C4-2B (cell line): ENCODE results near the gene PRRC2B.

Source experiments
- CTCF ChIP-seq: fragments of 450-650 bp; conservative IDR thresholded peaks from 2 replicates; pipeline ENCODE4 v1.5.1; 2017; ENCODE audit warnings: mild to moderate bottlenecking
- ZFX ChIP-seq: fragments of 450-650 bp; IDR thresholded peaks from 2 replicates; pipeline ENCODE4 v1.6.1; 2017

- TF ChIP-seq CTCF (no peak), ZFX (no peak)
Observed at GRCh38 chr9:131409458-131409992, 15.6 kb downstream of the PRRC2B start.
